EH (cell line): ENCODE data around the gene POLR2L.

Source experiments
- DNase-seq: peaks from one replicate; pipeline ENCODE4 v3.0.0-alpha.2; 2015; ENCODE audit warnings: low read depth

Gene POLR2L

DNA sequence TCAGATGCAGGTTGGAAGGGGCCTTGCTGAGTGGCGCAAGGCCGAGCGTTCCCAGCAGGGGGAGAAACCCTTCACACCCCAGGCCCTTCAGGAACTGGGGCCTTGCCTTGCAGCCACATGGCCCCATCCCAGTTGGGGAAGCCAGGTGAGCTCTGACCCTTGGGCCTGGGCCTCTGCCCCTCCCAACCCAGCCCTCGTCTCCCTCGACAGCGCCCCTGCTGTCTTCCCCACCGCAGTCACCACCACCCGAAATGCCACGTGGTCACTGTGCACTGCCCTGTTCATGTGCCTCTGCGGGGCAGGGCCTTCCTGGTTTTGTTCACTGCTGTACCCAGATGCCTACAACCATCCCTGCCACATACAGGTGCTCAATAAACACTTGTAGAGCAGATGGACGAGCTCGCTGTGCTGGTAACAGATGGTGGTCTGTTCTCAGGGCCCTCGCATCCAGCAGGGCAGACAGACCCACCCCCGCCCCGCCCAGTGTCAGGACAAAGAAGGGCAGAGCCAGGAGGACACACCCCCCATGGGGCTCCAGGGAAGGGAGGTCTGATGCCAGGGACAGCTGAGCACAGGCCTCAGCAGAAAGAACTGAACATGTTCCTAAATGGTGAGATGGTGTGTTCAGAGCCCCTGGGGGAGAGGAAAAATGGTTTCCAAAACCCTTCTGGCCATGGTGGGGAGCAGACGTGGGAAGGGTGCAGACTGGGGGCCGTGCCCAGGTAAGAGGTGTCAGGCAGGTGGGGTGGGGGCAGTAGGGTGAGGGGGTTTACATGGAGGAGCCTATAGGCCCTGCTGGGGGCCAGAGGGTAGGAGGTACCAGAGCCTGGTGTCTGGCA is 3.7 kb downstream of the POLR2L start:
- DNase-seq, result peak; percentile 40

DNA sequence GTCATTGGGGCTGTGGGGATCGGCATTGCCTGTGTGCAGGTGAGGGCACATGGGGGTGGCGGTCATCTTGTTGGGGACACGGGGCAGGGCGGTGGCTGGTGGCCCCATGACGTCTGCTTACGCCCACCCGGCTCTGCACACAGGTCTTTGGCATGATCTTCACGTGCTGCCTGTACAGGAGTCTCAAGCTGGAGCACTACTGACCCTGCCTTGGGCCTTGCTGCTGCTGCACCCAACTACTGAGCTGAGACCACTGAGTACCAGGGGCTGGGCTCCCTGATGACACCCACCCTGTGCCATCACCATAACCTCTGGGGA is 4.4 kb downstream of the POLR2L start:
- no peak for DNase-seq

DNA sequence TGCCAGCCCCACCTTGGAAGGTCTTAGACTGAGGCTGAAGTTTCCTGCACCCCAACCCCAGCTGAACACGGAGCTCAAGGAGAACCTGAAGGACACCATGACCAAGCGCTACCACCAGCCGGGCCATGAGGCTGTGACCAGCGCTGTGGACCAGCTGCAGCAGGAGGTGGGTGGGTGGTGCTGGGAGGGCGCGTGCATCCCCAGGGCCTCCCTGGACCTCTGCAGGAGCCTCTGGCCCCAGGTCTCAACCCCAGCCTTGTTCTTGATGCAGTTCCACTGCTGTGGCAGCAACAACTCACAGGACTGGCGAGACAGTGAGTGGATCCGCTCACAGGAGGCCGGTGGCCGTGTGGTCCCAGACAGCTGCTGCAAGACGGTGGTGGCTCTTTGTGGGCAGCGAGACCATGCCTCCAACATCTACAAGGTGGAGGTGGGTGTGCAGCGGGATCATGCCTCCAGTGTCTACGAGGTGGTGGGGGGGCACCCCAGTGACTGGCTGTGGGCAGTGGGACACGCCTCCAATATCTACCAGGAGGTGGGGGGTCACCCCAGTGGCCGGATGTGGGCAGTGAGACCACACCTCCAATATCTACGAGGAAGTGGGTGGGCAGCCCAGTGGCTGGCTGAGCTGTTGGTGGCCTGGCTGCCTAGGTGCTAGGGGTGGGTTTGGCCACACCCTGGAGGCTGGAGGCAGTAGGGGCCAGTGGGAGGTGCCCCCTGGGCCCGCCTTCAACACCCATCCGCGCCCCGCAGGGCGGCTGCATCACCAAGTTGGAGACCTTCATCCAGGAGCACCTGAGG is 4.9 kb downstream of the POLR2L start:
- DNase-seq, result no peak

DNA sequence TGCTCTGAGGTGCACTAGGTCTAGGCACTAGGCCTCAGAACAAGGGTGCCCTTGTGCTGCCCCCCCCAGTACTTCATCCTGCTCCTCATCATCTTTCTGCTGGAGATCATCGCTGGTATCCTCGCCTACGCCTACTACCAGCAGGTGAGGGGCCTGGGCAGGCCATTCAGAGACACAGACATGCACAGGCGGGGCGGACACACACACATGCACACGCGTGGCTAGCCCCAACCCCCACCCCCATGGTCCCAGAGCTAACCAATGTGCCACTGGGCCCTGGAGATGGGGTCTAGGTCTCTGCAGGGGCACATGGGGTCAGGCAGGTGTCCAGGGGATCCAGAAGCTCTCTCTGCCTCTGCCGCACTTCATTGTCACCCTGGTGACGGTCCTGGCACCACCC is 5.6 kb downstream of the POLR2L start:
- no peak for DNase-seq

DNA sequence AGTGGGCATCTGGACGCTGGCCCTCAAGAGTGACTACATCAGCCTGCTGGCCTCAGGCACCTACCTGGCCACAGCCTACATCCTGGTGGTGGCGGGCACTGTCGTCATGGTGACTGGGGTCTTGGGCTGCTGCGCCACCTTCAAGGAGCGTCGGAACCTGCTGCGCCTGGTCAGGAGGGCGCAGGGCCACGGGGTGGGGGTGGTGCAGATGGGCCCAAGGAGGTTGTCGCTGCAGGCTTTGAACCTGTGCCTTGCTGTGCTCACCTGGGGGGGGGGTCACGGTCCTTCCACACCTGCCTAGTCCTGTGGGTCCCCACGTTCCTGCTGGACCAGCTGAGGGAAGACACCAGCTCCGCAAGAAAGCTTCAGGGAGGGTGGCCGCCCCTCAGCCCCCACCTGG is 6.1 kb downstream of the POLR2L start:
- no peak for DNase-seq

DNA sequence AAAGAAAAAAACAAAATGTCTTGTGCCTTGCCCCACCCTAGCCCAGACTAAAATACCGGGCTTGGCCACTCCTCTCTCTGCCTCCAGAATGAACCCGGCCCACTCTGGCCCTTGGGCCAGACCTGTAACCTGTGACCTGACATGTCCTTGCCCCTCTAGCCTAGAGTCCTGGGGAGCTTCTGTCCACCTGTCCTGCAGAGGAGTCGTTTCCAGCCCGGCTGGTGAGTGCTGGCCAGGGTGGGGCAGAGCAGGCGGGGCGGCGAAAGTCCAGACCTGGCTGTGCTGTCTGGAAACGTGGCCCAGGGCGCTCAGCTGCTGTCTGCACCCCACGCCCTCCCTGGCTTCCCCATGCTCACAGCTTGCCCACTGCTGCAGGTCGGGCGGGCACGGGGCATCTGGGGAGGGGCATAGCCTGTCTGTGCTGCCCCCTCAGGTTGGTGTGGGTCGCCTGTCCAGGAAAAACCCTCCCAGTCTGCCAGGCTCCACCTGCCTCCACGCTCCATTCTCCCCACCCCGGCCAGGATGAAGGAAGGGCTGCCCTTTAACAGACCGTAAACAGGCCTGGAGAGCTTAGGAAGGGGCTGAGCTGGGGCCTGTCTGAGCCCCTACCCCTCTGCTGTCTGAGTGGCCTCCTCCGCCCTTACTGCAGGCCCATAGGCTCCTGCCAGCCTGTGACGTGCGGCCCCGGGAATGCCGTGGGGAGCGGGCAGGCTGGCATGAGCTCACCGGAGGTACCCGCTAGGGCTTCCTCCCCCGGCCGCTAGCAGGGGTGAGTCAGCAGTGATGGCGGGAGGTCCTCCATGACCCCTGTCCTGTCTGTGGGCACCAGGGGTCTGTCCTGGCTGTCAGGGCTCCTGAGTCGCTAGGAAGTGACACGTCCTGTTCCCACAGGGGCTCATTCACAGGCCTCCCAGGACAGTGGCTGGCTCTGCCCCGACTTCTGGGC is 7.7 kb downstream of the POLR2L start:
- DNase-seq, result peak; percentile 87

DNA sequence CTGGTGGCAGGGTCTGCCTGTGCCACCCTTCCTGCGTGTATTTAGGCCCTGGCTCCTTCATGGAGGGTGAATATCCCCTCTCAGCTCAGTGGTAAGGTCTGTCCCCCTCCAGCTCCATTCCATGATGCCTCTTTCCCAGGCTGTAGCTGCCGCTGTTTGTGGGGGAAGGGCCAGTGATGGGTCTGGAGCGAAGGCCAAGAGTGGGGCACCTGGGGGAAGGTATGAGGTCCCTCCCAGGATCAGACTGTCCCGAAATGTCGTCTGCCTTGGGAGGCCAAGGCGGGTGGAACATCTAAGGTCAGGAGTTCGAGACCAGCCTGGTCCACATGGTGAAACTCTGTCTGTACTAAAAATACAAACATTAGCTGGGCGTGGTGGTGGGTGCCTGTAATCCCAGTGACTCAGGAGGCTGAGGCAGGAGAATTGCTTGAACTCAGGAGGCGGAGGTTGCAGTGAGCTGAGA is 8.4 kb downstream of the POLR2L start:
- peak; percentile 34 for DNase-seq

DNA sequence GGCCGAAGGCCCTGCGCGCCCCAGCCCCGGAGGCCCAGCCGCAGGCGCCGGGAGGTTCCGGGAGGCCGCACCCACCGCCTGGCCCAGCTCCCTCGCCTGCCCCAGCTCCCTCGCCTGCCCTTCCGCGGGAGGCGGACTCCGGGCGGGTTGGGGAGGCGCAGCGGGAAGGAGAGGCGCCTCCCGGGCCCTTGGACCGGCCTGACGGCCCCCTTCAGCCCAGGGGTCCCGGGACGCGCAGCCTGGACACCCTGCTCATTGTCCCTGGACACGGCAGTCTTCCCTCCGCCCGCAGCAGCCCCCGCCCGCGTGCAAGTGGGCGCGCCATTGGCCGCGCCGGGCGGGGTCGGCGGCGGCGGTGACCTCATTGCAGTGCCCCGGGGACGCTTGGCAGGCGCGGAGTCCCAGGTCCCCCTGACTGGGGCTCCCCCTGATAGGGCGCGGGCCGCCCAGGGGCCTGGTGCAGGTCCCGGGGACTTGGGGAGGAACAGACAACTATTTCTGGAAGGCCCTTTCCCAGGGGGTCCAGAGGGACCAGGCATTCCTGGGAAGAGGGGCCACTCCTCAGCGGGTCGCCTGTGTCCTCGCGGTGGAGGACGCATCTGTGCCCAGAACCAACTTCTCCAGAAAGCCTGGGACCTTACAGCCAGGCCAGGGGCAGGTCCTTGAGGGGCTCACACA is 9.1 kb downstream of the POLR2L start:
- peak; percentile 57 for DNase-seq

DNA sequence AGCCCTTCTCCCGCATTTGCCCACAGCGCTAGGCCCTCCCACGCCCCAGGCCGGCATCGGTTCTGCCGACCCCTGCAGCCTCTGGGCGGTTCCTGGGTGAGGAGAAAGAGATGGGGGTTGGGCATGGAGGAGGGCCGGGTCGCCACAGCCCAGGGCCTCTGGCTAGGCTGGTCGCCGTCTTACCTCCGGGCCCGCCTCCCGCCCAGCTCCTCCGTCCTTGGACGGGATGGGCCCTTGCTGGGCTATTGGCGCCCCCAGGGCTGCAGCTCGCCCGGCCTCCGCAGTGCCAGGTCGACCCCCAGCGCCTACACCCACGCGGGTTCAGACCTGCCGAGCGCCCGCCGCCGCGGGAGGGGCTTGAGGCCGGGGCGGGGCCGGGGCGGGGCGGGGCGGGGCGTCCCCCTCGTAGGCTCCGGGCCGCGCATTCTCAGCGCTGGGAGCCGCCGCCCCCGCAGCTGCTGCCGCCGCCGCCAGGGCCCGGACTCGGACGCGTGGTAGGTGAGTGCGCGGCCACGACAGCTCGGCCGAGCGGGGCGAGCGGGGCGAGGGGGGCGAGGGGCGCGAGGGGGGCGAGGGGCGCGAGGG is 9.7 kb downstream of the POLR2L start, which contains the start of gene CD151:
TSS of gene CD151 (plus strand) at position 424 of the 585 bp plus-strand sequence. CDS start 3,118 bp downstream, outside the sequence.
- peak; percentile 67 for DNase-seq

DNA sequence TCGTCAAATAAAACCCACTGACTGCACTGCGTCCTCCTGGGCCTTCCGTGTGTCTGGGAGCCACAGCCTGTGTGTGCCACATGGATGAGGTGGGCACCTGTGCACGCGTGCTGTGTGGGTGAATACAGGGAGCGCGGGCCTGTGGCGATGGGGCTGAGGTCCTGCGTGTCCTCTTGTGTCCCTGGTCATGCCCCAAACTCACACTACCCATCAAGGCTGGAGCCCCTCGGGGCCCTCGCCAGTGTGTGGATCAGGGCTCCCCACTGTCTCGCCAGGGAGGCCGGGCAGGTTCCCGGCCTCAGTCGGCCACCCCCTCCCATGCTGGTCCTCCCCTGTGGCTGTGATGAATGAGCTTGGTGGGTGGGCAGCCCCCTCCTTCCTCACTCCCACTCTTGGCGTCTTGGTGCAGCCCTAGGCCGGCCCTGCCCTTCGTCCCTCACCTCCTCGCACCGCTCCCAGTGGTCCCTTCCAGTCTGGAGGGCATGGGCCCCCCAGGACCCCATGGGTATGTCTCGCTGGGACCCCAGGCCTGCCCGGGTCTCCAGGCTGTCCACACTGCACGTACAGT is 10.3 kb downstream of the POLR2L start:
- no peak for DNase-seq

DNA sequence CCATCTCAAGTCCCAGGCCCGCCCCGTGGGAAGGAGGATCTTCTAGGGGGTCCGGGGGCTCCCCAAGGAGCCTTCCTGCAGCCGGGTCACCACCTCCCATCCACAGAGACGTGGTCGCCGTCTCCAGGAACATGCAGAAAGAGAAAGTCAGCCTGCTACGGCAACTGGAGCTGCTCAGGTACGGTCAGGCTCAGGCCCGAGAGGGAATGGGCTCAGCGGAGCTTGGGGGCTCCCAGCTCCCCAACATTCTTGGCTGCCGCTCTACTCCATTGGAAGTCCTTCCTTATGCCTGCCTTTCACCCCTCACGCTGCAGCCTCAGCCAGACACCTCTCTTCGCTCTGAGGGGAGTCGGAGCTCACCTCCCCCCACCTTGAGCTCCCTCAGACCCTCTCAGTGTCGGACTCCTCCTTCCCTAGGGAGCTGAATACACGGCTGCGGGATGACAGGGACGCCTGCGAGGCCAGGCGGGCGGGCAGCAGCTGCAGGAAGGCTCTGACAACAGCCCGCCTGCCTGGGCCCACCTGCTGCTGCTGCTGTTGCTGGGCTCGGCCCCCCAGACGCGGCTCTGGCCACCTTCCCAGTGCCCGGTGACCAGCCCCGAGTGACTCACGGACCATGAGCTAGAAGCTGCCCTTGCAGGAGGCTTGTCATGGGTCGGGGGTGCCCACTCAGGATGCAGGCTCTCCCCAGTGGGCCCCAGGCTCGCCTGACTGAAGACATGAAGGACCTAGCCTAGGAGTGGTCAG is 11.0 kb downstream of the POLR2L start:
- DNase-seq, result peak; percentile 63

DNA sequence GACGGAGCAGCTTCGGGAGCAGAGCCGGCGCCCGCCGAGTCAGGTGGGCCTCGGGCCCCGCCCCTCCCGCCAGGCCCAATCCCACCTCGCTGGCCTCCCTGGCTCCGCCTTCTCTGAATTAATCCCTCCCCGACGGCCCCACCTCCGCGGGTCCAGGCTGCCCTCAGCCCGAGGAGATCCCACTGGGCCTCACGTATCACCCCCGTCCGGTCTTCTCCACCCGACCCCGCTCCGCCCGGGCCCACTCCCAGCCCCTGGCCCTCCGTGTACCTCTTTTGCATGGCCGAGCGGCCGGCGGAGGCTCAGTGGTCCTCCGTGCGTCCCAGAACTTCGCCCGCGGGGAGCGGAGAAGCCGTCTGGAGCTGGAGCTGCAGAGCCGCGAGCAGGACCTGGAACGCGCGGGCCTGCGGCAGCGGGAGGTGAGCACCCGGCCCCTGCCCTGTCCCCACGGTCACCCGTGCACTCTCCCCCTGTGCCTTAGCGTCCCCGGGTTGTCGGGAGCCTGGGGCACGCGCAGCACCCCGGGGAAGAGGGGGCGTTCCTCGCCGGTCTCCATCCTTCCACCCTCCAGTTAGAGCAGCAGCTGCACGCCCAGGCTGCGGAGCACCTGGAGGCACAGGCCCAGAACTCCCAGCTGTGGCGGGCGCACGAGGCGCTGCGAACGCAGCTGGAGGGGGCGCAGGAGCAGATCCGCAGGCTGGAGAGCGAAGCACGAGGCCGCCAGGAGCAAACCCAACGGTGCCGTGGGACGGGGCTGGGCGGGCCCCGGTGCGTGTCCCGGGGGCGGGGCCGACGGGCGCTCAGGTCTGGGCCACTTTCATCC is 11.8 kb downstream of the POLR2L start:
- DNase-seq, result peak; percentile 74

DNA sequence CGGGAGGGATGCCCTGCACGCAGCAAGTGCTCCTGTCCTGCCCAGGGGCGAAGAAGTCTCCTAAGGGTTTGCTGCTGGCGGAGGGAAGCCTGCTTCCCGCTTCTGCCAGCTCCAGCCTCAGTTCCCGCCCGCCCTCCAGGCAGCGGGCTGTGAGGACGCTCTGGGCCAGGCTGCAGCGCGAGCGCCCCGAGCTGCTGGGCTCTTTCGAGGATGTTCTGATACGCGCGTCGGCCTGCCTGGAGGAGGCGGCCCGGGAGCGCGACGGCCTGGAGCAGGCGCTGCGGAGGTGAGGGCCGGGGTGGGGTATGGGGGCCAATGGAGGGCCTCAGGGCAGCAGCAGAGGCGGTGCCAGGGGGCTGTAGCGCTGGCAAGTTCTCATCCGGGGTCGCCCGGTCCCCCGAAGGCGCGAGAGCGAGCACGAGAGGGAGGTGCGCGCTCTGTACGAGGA is 12.5 kb downstream of the POLR2L start:
- DNase-seq, result no peak

DNA sequence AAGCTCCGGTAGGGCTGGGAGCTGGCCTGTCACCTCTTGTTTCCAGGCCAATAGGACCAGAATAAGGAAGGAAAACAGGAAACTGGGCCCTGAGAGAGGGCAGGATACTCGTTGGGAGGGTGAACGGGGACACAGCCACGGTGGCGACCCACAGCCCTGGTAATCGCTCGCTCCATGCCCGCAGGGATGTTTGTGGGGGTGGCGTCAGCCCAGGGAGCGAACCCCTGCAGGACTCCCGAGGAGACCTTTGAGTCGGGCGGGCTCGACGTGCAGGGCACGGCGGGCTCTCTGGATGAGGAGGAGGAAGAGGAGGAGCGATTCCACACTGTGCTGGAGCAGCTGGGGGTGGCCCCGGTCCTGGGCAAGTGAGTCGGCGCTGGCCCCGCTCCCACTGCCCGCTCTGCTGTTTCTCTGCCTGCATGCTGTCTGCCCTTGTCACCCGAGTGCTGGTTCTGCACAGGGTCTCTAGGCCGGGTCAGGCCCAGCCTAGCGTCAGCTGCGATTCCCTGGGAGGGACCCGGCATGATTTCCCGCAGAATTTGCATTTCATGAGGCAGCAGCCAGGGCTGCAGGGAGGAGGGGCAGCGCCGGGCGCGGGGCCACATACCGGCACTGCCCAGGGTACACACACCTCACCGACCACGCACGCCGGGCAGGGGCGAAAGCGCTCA is 13.0 kb downstream of the POLR2L start:
- DNase-seq, result no peak

DNA sequence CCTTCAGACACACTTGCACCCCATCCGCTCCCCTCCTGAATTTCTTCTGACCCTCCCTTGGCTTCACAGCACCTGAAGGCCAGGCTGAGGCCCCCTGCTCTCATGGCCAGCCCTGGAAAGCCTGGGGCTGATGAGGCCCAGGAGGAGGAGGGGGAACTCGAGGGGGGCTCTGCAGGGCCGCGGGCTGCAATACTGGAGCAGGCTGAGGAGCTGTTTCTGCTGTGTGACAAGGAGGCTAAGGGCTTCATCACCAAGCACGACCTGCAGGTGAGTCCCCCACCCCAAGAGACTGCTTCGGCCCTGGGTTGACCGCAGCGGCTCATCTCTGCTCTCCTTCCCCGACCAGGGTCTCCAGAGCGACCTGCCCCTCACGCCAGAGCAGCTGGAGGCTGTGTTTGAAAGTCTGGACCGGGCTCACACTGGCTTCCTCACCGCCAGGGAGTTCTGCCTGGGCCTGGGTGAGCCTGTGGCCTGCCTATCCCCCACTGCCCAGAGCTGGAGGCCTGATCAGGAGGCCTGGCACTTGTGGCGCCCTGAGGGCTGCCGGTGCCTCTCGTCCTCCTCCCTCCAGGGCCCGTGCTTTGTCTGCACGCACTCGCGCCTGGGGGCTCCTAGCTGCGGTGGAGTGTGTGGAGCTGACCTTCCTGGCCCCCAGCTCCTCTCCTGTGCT is 13.7 kb downstream of the POLR2L start:
- no peak for DNase-seq

DNA sequence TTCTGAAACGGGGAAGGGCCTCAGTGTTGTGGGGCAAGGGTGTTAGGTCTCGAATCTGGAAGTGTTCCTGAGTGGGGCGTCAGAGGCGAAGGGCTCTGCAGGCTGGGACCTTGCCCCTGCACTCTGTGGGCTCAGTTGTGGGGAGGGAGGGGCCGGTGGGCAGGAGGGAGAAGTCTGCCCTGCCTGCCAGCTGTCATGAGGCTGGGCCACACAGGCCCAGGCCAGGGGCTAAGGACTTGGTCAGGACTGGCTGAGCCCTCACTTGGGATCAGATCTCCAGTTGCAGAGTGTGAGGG is 14.5 kb downstream of the POLR2L start, which contains the start of gene CRACR2B:
TSS of gene CRACR2B (plus strand) at position 23 of the 296 bp plus-strand sequence. CDS start 689 bp downstream, outside the sequence.
- DNase-seq, result no peak

DNA sequence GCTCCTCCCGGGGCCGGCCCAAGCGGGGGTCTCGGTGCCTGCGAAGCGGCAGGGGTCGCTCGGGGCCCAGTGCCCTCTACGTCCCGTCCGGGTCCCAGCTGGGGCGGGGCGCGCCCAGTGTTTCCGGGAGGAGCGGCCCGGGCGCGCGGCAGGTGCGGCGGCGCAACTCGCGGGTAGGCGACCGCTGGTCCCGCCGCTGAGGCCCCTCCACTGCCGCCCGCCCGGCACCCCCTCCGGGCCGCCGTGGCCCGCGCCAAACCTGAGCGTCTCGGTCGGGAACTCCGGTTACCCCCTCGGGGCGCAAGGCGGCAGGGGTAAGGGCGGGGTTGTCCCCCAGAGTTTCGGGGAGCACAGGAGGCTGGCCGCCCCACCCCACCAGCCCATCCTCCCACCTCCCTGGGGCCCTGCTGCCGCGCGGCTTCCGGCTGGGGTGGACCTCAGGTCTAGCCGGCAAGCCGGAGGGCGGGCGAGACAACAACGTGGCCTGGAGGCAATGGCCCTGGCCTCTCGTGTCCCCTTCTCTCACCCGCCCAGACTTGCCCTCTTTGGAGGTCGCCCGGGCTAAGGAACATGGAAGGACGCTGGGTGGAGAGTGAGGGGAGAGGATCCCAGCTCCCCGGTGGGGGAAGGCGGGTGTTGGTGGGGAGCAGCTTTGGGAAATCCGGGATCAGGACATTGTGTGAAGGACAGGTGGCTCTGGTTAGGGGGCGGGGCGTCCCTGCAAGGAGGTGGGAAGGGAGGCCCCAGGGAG is 15.0 kb downstream of the POLR2L start:
- DNase-seq, result no peak
